ENCODE data around the gene GRM8.
A peak's percentile ranks its signal among the peaks of the same experiment; 100 is the strongest.

GRM8 gene

GRCh38 chr7:126792521-126792920, 460.2 kb downstream of the GRM8 start:
- H3K27ac ChIP-seq, result no peak overlapping the region
- TF ChIP-seq ZFX (IDR thresholded peaks at IDR 0.05), result no peak
- TF ChIP-seq CTCF (conservative IDR thresholded peaks at IDR 0.05), result no peak

GRCh38 chr7:126791306-126791705, 461.4 kb downstream of the GRM8 start:
- no peak overlapping the region for H3K27ac ChIP-seq

GRCh38 chr7:126790763-126791162, 462.0 kb downstream of the GRM8 start:
- no peak overlapping the region for H3K27ac ChIP-seq
- TF ChIP-seq CTCF (conservative IDR thresholded peaks at IDR 0.05), result peak; percentile 48
- no peak for TF ChIP-seq ZFX (IDR thresholded peaks at IDR 0.05)

More at GRCh38 chr7:126791306-126791705, 461.4 kb downstream of the GRM8 start:
- no peak for TF ChIP-seq ZFX (IDR thresholded peaks at IDR 0.05)
- TF ChIP-seq CTCF (conservative IDR thresholded peaks at IDR 0.05), result no peak

- TF ChIP-seq CTCF (conservative IDR thresholded peaks at IDR 0.05) (no peak), ZFX (IDR thresholded peaks at IDR 0.05) (no peak)
- H3K27ac ChIP-seq, result no peak overlapping the region
Observed at GRCh38 chr7:126783613-126784012, 469.1 kb downstream of the GRM8 start.

GRCh38 chr7:126780993-126781392, 471.7 kb downstream of the GRM8 start:
- H3K27ac ChIP-seq, result no peak overlapping the region
- no peak for TF ChIP-seq CTCF (conservative IDR thresholded peaks at IDR 0.05)
- no peak for TF ChIP-seq ZFX (IDR thresholded peaks at IDR 0.05)

GRCh38 chr7:126778101-126778500, 474.6 kb downstream of the GRM8 start:
- TF ChIP-seq CTCF (conservative IDR thresholded peaks at IDR 0.05) (no peak), ZFX (IDR thresholded peaks at IDR 0.05) (no peak)
- no peak overlapping the region for H3K27ac ChIP-seq

GRCh38 chr7:126776498-126776897, 476.2 kb downstream of the GRM8 start:
- TF ChIP-seq ZFX (IDR thresholded peaks at IDR 0.05), result no peak
- TF ChIP-seq CTCF (conservative IDR thresholded peaks at IDR 0.05), result no peak
- H3K27ac ChIP-seq, result no peak overlapping the region
